Sigmoid colon (tissue), 7 donors: ENCODE measurements around the gene TMEM126A. TPM values are rescaled to one million over a fixed set of nuclear protein-coding genes. Genes with fewer than 3 reads are reported as not detected.
A peak's percentile ranks its signal among the peaks of the same experiment; 100 is the strongest.

Experiments used
- DNase-seq: peaks from one replicate; pipeline ENCODE4 v3.0.0-alpha.2; 2019
- H3K27ac ChIP-seq, 4 donors: fragments of 200-600 bp; sonication (generic); one replicate each; pipeline ENCODE4 v1.5.1; 2016 to 2019; ENCODE audit warnings: mild to moderate bottlenecking in 1 of 4
- H3K27me3 ChIP-seq, 3 donors: fragments of 200-600 bp; sonication (generic); one replicate each; pipeline ENCODE4 v1.5.1; 2019; ENCODE audit warnings: mild to moderate bottlenecking in 1 of 3
- H3K36me3 ChIP-seq, 4 donors: fragments of 200-600 bp; sonication (generic); one replicate each; pipeline ENCODE4 v1.5.1; 2016 to 2019
- H3K4me1 ChIP-seq, 4 donors: fragments of 200-600 bp; sonication (generic); one replicate each; pipeline ENCODE4 v1.5.1; 2017 to 2019
- H3K4me3 ChIP-seq, 4 donors: fragments of 200-600 bp; sonication (generic); one replicate each; pipeline ENCODE4 v1.5.1; 2017 to 2019; ENCODE audit warnings: mild to moderate bottlenecking in 2 of 4, moderate library complexity in 1 of 4
- H3K9me3 ChIP-seq, 4 donors: fragments of 200-600 bp in 3 of 4; sonication (generic) in 3 of 4; one replicate each; pipeline versions ENCODE4 v1.5.1 to v1.6.1; 2013 to 2019
- EP300 ChIP-seq, 4 donors: sonication (generic); formaldehyde crosslinking; IDR thresholded peaks; one replicate each; pipeline ENCODE4 v1.6.1; 2017; ENCODE audit warnings: antibody characterized with exemption in 4 of 4
- POLR2A ChIP-seq, 2 donors: fragments of 450-650 bp; IDR thresholded peaks; one replicate each; pipeline ENCODE4 v1.6.1; 2016; ENCODE audit warnings: antibody characterized with exemption in 2 of 2, mild to moderate bottlenecking in 2 of 2, moderate library complexity in 2 of 2
- POLR2AphosphoS5 ChIP-seq, 4 donors: sonication (generic); formaldehyde crosslinking; IDR thresholded peaks; one replicate each; pipeline ENCODE4 v1.6.1; 2017; ENCODE audit warnings: antibody characterized with exemption in 4 of 4
- WGBS, 2 donors: extraction: QIAGEN DNeasy Blood & Tissue Kit; methylation state at CpG; one replicate each; pipeline ENCODE4 v1.1.7; 2013; 5-methylcytosine and 5-hydroxymethylcytosine counted together
- intact Hi-C: fragments of 100-400 bp; cut with DNase I; formaldehyde crosslinking; loops from one replicate; pipeline ENCODE4 v1.15.1; 2023
- polyA plus RNA-seq, 3 donors: library from polyadenylated mRNA; stranded (reverse); fragments of 200-250 nt; gene quantifications; one replicate each; pipeline ENCODE4 v1.2.3, GENCODE V29; 2013
- total RNA-seq, 4 donors: library from RNA; depleted of rRNA; stranded (reverse); fragments of >200 nt; gene quantifications; one replicate each; pipeline ENCODE4 v1.1.0, GENCODE V29; 2016
- TF ChIP-seq, protein P1 (sequence below), 4 experiments: fragments of 450-650 bp in 3 of 4; fragments of 200-600 bp in 1 of 4; IDR thresholded peaks; one replicate each; pipeline ENCODE4 v1.5.1; 2016 to 2019; ENCODE audit warnings: antibody characterized with exemption in 4 of 4, mild to moderate bottlenecking in 3 of 4, moderate library complexity in 2 of 4
- donor health status: healthy with polysubstance abuse.
- donor health status: Bipolar disorder and iron deficiency.
- donor health status: healthy.

Gene TMEM126A
- total and polyA plus RNA-seq, 7 donors: 21.0 to 46.2 (median 42.5) TPM

DNA sequence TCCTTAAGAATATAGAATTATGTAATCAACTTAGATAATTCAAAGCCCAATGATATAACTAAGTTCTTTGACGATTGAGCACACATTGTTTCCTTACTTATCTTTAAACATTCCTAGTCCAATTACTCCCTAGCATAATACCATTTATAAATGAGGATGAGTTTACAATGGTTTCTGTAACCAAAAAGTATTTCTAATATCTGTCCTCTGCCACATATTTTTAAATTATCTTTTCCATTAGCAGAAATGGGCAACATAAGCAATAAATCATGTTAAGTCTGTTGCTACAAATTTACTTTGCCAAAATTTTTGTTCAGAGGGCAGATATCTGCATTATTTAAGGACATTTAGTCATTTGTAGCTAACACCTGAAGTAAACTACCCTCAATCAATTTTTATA, 10.4 kb downstream of the TMEM126A start:
- H3K9me3 ChIP-seq: no peaks in the 10 kb centered on the region
- no peak for DNase-seq
- WGBS, 2 donors: 52 to 60% methylated on average over 1 of the region's 1 CpG
- no peak overlapping the region for H3K27ac ChIP-seq
- intact Hi-C loops: no loop called here
- peaks cover 0 to 55% (median 51%) of the 10 kb centered on the region in 4 donors for H3K4me1 ChIP-seq
- H3K36me3 ChIP-seq: peaks cover 0 to 82% (median 9%) of the 10 kb centered on the region in 4 donors
- no peak for TF ChIP-seq POLR2AphosphoS5 (IDR thresholded peaks at IDR 0.05)
- no peak for TF ChIP-seq EP300 (IDR thresholded peaks at IDR 0.05)
- TF ChIP-seq, protein P1, sequence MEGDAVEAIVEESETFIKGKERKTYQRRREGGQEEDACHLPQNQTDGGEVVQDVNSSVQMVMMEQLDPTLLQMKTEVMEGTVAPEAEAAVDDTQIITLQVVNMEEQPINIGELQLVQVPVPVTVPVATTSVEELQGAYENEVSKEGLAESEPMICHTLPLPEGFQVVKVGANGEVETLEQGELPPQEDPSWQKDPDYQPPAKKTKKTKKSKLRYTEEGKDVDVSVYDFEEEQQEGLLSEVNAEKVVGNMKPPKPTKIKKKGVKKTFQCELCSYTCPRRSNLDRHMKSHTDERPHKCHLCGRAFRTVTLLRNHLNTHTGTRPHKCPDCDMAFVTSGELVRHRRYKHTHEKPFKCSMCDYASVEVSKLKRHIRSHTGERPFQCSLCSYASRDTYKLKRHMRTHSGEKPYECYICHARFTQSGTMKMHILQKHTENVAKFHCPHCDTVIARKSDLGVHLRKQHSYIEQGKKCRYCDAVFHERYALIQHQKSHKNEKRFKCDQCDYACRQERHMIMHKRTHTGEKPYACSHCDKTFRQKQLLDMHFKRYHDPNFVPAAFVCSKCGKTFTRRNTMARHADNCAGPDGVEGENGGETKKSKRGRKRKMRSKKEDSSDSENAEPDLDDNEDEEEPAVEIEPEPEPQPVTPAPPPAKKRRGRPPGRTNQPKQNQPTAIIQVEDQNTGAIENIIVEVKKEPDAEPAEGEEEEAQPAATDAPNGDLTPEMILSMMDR (IDR thresholded peaks at IDR 0.05): no peak
- no peak for TF ChIP-seq POLR2A (IDR thresholded peaks at IDR 0.05)
- no peaks in the 10 kb centered on the region for H3K27me3 ChIP-seq
- H3K4me3 ChIP-seq: no peak overlapping the region

DNA sequence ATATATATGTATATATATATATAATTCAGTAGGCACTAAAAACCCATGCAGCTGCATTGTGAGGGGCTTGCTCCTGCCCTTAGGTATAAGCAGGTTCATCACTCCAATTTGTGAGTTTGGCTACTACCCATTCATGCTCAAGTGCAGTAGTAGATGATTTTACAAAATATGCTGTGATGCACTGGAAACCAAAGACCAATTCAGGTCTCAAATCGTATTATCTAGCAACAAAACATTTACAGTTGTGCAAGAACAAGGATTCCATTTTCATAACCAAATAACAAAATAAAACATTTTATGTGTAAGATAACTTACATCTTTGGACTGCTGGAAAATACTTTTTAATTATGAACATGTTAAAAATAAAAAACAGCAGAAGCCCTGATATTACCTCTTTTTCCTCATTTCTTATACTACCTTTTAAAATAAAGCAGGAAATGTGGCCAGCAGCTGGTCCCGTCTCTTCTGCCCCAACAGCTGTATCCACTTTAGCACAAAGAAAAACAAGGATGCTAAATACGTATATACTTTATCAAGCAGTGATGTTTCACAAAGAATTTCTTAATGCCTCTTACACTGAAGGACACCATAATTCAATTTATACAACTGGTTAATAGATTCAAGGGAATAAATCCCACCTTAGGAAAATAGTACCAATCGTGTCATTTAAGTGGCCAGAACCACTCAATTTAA, 14.4 kb downstream of the TMEM126A start:
- Histone ChIP-seq H3K4me1 (peaks cover 0 to 61% (median 53%) of the 10 kb centered on the region in 4 donors), H3K27ac (peak overlapping the region in 2 of 4 donors; percentile 98 to 99), H3K9me3 (no peaks in the 10 kb centered on the region), H3K27me3 (no peaks in the 10 kb centered on the region), H3K4me3 (peak overlapping the region; percentile 81 to 94 (median 90)), H3K36me3 (peaks cover 0 to 44% (median 4%) of the 10 kb centered on the region in 4 donors)
- TF ChIP-seq POLR2A (IDR thresholded peaks at IDR 0.05): no peak
- no peak for TF ChIP-seq EP300 (IDR thresholded peaks at IDR 0.05)
- TF ChIP-seq POLR2AphosphoS5 (IDR thresholded peaks at IDR 0.05): no peak
- TF ChIP-seq, protein P1 (IDR thresholded peaks at IDR 0.05): no peak
- DNase-seq: no peak
- WGBS, 2 donors: 2 to 13% methylated on average over 4 of the region's 4 CpGs
- intact Hi-C loops: loop anchor here (2.0 to 10.0 kb wide), 3 partner anchors 13 to 583 kb away; partner anchors contain the start of gene EED

DNA sequence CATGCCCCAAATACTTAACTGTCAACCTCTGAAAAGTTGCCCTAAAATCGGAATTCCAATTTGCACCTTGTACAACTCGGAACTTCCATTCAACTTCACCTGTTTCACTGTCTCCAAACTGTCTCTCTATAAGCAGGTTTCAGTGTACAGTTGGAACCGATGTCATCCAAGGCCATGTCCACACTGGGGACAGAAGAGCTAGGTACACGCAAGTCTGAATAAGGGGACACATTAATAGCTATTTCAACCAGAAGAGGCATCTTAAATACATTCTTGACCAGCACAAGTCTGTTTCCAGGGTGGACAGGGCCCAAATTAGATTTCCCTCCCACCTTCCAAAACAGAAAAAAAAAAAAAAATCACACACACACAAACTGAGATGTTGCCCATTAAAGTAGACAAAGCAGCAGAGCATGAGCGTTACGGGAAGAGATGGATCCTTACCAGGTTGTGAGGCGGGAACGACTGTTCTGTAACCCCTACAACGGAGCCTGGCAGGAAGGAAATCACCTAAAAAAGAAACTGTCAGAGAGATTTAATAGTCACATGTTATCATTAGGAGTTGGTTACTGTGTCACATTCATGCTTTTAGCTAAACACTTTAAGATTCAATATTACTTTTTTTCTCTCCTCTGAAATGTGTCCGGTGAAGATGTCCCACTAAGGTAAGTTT, 15.4 kb downstream of the TMEM126A start:
- Histone ChIP-seq H3K4me1 (peaks cover 0 to 54% (median 48%) of the 10 kb centered on the region in 4 donors), H3K36me3 (peaks cover 0 to 35% (median 0%) of the 10 kb centered on the region in 4 donors), H3K27ac (peak overlapping the region; percentile 96 to 99 (median 98)), H3K9me3 (no peaks in the 10 kb centered on the region), H3K4me3 (peak overlapping the region; percentile 81 to 94 (median 90)), H3K27me3 (no peaks in the 10 kb centered on the region)
- no peak for DNase-seq
- TF ChIP-seq POLR2AphosphoS5 (IDR thresholded peaks at IDR 0.05) (no peak), POLR2A (IDR thresholded peaks at IDR 0.05) (no peak), EP300 (IDR thresholded peaks at IDR 0.05) (no peak)
- TF ChIP-seq, protein P1 (IDR thresholded peaks at IDR 0.05): no peak
- 1 to 5% methylated on average over 10 of the region's 10 CpGs for WGBS, 2 donors
- intact Hi-C loops: loop anchor here (2.0 to 10.0 kb wide), 3 partner anchors 14 to 582 kb away; partner anchors contain the start of gene EED

DNA sequence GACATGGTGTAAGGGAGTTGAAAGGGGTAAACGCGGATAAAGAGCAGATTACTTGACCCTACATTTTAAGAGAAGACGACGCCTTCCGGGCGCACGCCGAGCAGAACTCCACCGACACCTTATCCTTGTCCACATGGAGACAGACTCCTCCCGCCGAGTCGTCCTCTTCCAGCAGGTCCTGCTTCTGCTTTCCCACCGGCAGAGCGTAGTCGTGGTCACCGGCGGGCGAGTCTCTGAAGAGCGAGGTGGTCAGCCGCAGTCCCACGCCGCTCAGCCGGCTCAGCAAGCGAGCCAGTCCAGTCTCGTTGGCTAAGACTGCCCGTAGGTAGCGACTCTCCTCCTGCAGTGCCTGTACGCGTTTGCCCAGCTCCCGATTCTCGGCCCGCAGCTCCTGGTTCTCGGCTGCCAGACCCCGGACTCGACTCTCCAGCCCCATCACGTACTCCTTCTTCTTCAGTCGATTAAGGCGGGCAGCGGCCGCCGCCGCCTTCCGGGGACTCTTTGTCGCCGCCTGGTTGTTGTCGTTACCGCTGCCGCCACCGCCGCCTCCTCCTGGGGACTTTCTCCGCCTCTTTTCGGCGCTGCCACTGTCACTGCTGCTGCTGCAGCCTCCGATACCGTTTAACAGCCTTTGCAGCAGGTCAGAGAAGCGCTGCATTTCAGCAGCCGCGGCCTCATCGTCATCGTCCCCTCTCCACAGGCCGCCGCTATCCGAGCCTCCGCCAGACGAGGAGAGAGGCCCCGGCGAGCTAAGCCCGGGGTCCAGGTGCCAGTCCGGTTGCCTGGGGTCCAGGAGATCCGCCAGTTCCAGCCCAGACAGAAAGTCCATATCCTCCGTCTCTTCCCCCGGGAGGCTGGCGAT, 16.2 kb downstream of the TMEM126A start:
- intact Hi-C loops: loop anchor here (1.0 to 10.0 kb wide), 5 partner anchors 15 to 581 kb away; partner anchors contain the start of genes CCDC89, EED and TMEM126B
- DNase-seq: peak; percentile 87
- Histone ChIP-seq H3K27ac (peak overlapping the region; percentile 96 to 99 (median 98)), H3K4me1 (peaks cover 0 to 47% (median 43%) of the 10 kb centered on the region in 4 donors), H3K4me3 (peak overlapping the region; percentile 81 to 94 (median 90)), H3K36me3 (peaks cover 0 to 27% (median 0%) of the 10 kb centered on the region in 4 donors), H3K9me3 (no peaks in the 10 kb centered on the region), H3K27me3 (no peaks in the 10 kb centered on the region)
- TF ChIP-seq, protein P1 (IDR thresholded peaks at IDR 0.05): peak; percentile 17 to 52 (median 50)
- no peak for TF ChIP-seq POLR2A (IDR thresholded peaks at IDR 0.05)
- TF ChIP-seq EP300 (IDR thresholded peaks at IDR 0.05): no peak
- TF ChIP-seq POLR2AphosphoS5 (IDR thresholded peaks at IDR 0.05): peak in 2 of 4 donors; percentile 34
- 0% methylated on average over 73 of the region's 73 CpGs for WGBS, 2 donors
